HG03460 (cell line): Measurements from ENCODE around the gene OR52D1.

Experiments
- ATAC-seq: cut with Tn5 transposase; IDR thresholded peaks from one replicate; pipeline ENCODE4 v1.9.1; 2021; ENCODE audit not compliant: unreplicated experiment

OR52D1 gene

GRCh38 chr11:5488385-5488784, at the start of gene OR52D1:
TSS of gene OR52D1 (plus strand) at chr11:5488685. CDS start at chr11:5488707, 22 bp downstream.
- no peak for ATAC-seq

DNA sequence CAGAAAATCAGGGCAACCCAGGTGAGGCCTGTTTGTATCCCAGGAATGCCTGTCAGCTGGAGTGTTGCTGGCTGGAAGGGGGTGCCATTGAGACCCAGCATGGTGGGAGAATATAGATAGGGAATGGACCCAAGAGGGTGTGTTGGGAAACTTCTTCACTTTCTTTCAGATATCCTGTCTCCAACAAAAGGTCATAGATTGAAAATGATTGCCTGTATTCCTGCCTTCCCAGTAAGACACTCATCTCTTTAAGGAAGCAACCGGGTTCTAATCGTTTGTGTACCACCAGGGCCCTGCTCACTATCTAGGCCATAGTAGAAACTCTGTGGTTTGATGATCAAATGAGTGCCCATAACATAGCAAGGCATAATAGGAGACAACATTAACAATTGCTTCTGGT, 47.1 kb upstream of the OR52D1 start, which contains the start of gene OR51I1:
OR51I1 (minus strand) TSS at position 101 of the 400 bp plus-strand sequence; CDS start at position 101, 0 bp downstream.
- no peak for ATAC-seq

DNA sequence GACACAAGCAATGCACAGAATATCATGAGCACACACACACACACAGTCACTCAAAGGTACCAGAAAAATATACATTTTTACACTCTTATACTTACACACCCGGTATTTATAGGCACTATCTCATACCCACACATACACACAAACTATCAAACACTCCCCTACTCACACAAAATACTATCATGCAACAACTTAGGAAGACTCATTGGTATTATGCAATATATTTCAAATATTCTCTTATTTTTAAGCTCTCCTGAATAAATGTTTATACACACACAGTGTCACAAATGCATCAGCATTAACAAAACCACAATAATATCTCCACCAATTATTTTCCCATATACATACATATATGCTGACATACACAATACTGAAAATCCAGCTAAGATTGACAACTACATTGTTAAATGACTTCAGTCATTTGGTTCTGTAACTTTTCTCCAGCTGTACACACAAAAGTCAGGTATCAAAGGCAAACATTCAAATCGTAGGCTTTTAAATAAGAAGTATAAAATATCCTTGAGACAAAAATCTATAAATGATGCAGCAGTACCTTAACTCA, 44.6 kb upstream of the OR52D1 start:
- ATAC-seq = no peak

DNA sequence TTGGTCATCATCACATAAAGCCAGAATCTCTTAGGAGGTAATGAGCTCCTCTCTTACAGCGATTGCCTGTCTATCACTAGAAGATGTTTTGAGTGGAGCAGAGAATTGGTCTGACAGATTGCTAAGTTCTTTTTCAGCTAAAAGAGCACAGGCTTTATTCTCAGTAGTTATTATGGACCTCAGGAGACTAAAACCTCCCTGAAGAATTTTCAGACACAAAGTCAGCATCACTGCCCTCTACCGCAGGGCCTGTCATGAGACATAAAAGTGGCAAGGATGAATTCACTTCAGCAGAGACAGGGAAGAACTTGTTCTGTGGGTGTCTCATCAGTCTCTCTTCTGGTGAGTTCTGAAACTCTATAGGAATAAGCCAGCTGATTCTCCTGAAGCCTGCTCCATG, 39.5 kb upstream of the OR52D1 start, which contains the start of gene OR51I2:
OR51I2 (plus strand) TSS at position 301 of the 400 bp plus-strand sequence. CDS start 4,166 bp downstream, outside the sequence.
- ATAC-seq = no peak

GRCh38 chr11:5449432-5449831, 39.1 kb upstream of the OR52D1 start:
- ATAC-seq = no peak

DNA sequence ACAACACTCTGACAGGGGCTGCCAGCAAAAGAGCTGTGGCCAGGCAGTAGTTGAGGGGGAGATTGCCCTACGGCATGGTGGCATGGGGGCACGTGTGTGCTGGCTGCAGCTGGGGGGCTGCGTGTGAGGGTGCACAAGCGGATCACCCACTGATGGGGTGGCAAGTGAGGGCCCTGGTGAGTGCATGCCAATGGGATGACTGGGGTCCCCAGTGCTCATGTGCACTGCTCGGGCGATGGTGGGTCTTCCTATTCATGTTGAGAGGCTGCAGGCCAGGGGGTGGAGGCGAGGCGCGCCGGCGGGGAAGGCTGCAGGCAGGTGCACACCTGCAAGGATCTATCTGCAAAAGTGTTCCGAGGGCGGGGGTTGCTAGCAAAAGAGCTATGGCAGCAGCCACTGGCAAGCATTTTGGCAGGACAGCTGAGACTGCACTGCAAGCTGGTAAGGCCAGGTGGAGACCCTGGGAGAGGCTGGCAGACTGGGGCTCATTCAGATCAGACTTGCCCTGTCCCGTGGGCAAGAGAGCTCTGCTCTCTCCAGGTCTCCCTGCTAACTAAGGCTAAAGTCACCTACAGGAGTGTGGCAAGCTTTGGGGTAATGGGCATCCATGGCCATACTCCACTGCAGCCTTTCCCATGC, 27.4 kb upstream of the OR52D1 start:
- ATAC-seq = no peak

- ATAC-seq = no peak
Observed at GRCh38 chr11:5467527-5467926, 21.0 kb upstream of the OR52D1 start.

DNA sequence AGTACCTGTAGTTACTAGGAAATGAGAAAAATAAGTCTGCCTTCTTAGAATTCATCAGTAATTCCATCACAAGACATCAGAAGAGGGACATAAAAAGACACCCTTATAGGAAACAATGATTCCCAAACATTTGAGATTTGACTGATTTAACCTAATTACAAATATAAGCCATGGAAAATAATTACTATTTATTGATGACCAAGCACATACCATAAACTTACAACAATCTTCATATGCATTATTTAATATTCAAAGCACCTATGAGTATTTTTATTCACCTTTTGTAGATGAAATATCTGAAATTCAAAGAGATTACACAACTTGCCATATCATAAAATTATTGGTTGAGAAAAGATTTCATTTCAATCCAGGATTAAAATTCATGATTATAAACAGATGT, 14.6 kb upstream of the OR52D1 start:
- ATAC-seq = no peak

DNA sequence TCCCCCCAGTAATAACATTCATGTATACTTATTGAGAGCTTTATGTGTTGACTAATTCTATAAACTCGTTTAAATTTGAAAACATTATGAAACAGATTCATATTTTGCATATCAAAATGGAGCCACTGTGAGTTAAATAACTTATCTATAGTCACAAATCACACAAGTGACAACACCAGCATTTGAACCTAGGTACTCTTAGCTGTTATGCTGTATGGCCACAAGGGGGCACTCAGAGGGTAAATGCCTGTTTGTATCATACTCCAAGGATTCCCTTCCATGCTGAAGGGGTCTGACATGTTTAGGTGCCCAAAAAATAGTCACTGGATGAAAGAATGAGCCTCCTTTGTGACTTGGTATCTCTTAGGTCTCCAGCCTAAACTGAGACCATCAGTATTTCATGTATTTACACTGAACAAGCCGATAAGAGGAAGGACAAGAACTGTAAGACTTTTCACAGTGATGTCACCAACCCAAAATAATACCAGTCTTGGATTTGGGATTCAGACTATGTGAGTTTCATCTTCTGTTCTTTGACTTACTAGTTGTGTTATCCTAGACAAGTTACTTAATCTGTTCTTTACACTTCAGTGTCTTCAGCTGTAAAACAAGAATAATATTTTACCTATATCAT, 12.2 kb upstream of the OR52D1 start:
- peak; percentile 88 for ATAC-seq

DNA sequence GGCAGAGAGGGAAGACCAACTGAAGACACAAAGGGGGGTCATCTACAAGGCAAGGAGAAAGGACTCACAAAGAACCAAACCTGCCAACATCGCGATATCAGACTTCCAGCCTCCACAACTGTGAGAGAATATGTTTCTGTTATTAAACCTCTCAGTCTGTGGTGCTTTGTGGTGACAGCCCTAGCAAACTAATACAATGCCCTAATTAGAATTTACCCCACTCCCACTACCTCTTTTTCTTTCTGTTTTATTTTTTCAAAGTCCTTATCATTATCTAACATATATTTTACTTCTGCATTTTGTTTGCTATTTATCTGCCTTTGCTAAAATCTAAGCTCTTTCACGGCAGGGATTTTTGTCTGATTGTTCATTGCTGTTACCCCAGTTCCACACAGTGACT, 2.5 kb upstream of the OR52D1 start:
- ATAC-seq = no peak

GRCh38 chr11:5486421-5486820, 2.1 kb upstream of the OR52D1 start:
- ATAC-seq = no peak

DNA sequence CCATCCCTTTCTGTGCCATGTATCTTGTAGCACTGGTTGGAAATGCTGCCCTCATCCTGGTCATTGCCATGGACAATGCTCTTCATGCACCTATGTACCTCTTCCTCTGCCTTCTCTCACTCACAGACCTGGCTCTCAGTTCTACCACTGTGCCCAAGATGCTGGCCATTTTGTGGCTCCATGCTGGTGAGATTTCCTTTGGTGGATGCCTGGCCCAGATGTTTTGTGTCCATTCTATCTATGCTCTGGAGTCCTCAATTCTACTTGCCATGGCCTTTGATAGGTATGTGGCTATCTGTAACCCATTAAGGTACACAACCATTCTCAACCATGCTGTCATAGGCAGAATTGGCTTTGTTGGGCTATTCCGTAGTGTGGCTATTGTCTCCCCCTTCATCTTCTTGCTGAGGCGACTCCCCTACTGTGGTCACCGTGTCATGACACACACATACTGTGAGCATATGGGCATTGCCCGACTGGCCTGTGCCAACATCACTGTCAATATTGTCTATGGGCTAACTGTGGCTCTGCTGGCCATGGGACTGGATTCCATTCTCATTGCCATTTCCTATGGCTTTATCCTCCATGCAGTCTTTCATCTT, 414 bp downstream of the OR52D1 start:
- ATAC-seq = no peak

DNA sequence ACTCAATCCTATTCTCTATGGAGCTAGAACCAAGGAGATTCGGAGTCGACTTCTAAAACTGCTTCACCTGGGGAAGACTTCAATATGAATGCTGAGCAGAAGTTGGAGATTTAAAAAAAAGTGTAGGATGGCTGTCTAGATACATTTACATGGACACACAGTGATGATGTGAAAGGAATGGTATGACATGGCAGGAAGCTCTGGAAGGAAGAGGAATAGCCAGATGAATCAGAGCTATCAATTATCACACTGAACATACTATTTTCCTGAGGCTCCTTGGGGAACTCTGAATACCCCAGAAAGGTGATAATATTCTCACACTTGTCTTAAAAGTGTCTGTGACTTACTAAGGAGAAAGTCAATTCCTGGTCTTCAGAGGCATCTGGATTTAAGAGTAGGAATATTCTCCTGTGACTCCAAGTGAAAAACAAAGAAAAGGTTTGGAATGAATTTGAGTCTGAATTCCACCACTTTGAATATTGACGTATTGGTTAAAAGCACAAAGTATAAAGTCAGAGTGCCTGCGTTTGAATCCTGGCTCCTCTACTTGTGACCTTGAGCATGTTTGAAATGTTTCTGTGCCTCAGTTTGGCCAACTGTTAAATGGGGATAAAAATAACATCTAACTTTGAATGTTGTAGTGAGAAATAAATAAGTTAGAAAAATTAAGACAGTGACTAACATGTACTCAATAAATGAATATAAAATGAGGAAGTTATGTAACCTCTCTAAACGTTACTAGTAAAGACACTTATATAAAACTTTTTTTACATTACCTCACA, 1.3 kb downstream of the OR52D1 start:
- no peak for ATAC-seq

GRCh38 chr11:5499671-5500070, 11.2 kb downstream of the OR52D1 start:
- ATAC-seq = no peak

- ATAC-seq = no peak
Observed at GRCh38 chr11:5500393-5500801, 11.9 kb downstream of the OR52D1 start.

DNA sequence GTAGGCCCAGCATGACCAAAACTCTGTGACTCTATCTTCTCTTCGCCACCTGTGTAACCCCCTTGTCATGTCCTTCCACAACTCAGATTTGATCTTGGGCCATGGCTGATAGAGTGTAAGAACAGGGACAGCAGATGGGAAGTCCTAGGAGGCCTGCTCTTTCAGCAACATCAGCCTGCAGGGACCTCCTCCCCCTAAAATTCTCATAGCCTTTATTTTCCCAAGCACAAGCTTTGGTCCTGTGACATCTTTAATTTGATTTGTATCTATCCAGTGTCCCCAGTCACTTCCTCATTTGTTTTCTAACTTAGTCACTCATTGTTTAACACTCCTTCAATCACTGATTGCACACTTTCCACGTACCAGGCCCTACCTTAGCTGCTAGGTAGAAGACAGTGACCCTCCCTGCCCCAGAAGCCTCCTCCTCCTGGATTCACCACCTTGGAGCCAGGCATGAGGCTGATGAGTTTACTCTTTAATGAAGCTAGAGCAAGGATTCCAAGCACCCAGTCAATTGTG, 16.0 kb downstream of the OR52D1 start:
- no peak for ATAC-seq

DNA sequence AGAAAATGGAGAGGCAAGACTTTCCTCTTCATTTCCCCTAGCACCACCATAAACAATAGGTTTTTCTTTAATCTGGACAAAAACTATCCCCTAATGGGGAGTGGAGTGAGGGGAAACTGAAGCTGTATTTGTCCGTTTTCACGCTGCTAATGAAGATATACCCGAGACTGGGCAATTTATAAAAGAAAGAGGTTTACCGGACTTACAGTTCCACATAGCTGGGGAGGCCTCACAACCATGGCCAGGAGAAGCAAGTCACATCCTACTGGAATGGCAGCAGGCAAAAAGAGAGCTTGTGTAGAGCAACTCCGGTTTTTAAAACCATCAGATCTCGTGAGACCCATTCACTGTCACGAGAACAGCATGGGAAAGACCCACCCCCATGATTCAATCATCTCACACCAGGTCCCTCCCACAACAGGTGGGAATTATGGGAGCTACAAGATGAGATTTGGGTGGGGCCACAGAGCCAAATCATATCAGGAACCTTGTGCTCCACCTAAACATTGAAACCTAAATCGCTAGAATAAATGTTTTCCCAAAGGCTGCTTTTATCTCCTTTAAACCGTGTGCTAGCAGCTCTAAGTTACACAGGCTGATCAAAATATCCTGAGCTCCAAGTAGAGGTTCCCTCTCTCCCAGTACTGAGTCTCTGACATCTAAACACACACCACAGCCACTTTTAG, 17.0 kb downstream of the OR52D1 start:
- no peak for ATAC-seq

GRCh38 chr11:5507177-5507932, 18.9 kb downstream of the OR52D1 start:
- ATAC-seq = no peak

GRCh38 chr11:5507933-5508305, 19.4 kb downstream of the OR52D1 start:
- ATAC-seq = no peak

DNA sequence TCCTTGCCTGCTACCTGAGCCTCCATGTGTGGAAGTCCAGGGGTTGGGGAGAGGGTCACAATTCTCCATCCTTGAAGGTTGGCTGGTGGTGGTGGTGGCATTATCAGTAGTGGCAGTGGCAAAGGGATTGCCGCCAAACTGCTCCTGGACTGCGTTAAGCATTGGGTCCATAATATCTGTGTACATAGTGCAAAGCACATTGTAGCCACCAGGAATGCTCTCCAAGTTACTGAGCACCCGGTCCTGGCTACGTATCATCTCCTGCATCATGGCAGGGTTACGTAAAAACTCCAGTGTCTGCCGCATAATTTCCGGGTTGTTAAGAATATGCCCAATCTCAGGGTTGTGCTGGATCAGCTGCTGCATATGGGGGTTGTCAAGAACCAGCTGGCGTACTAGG, 20.1 kb downstream of the OR52D1 start:
- no peak for ATAC-seq
